ENCODE data around the gene C22orf23.

C22orf23 gene

DNA sequence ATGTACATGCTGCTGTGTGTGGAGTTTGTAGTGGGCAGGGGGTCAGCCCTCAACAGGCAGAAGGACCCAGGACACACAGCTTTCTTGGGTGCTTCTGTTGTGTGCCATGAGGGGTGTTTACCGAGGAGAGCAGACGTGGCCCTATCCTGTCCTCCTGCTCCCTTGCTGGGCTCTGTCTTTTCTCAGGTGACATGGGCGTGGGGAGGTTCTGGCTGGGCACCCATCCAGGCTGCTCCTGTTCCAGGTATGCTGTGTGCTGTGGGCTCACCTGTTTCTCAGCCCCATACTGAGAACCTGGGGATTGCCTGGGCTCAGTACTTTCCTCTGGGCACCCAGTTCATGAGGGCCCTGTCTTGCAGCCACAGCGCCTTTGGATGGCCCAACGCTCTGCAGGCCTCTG is 24.0 kb downstream of the C22orf23 start:
- peaks cover 39% of the 10 kb centered on the region for H3K36me3 ChIP-seq
- peaks cover 68% of the 10 kb centered on the region for H4K20me1 ChIP-seq
- peak overlapping the region; percentile 99 for H3K4me2 ChIP-seq
- peak overlapping the region; percentile 84 for H3K27ac ChIP-seq
- H3K9ac ChIP-seq: peak overlapping the region; percentile 68
- no peak for TF ChIP-seq Cebpa-rat (IDR thresholded peaks at IDR 0.05)
- H3K9me3 ChIP-seq: no peaks in the 10 kb centered on the region
- H3K4me1 ChIP-seq: peaks cover 100% of the 10 kb centered on the region
- 0 out of 2 replicates have a peak overlapping the region, but pooled peaks have one; percentile 11 for H3K4me3 ChIP-seq
- H3K27me3 ChIP-seq: no peaks in the 10 kb centered on the region

DNA sequence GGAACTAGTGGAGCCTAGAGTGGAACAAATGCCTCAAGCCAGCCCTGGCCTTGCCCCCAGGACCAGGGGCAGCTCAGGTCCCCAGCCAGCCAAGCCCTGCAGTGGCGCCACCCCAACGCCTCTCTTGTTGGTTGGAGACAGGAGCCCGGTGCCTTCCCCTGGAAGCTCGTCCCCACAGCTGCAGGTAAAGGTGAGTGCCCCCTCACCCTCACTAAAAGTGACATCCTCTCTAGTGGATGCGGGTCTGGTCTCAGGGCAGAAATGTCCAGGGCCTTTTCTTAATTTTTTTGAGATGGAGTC is 25.8 kb downstream of the C22orf23 start:
- H3K4me2 ChIP-seq: peak overlapping the region; percentile 99
- no peaks in the 10 kb centered on the region for H3K27me3 ChIP-seq
- peaks cover 27% of the 10 kb centered on the region for H3K36me3 ChIP-seq
- H3K9ac ChIP-seq: 0 out of 2 replicates have a peak overlapping the region, but pooled peaks have one; percentile 29
- TF ChIP-seq Cebpa-rat (IDR thresholded peaks at IDR 0.05): no peak
- H3K27ac ChIP-seq: peak overlapping the region; percentile 90
- H3K9me3 ChIP-seq: no peaks in the 10 kb centered on the region
- H3K4me1 ChIP-seq: peaks cover 100% of the 10 kb centered on the region
- peaks cover 56% of the 10 kb centered on the region for H4K20me1 ChIP-seq
- peak overlapping the region; percentile 71 for H3K4me3 ChIP-seq

DNA sequence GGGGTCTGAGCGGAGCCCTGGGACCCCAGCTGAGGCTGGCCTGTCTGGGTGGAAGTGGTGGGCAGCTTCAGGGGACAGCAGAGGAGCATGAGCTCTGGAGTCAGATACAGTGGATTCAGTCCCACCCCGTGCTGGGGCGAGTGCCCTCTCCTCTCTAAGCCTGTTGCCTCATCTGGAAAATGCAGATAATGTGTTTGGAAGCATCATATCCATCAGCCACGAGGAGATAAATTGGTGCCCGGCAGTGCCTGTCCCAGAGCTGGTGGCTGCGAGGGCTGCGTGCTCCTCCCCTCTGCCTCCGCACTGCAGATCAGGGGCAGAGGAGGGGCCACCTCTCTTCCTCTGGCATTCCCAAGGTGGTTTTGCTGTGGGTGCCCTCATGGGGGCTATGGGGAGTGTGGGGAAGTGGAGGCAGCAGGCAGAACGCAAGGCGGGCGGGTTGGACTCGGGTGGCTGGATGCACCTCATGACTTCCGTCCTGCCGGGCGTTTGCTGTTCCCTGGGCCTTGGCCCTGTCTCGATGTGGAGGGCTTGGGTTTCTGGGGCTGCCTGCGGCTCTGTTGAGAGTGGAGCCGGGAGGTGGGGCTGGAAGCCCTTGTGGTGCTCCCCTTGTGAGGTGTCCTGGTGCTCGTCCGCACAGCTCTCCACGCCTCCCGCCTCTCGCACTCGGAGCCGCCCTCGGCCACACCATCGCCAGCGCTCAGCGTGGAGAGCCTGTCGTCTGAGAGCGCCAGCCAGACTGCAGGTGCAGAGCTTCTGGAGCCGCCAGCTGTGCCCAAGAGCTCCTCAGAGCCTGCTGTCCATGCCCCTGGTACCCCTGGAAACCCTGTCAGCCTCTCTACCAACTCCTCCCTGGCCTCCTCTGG is 26.4 kb downstream of the C22orf23 start:
- H3K36me3 ChIP-seq: peaks cover 22% of the 10 kb centered on the region
- peak overlapping the region; percentile 90 for H3K27ac ChIP-seq
- no peaks in the 10 kb centered on the region for H3K27me3 ChIP-seq
- H3K9me3 ChIP-seq: no peaks in the 10 kb centered on the region
- H3K4me2 ChIP-seq: peak overlapping the region; percentile 99
- H4K20me1 ChIP-seq: peaks cover 51% of the 10 kb centered on the region
- H3K9ac ChIP-seq: peak overlapping the region; percentile 80
- TF ChIP-seq Cebpa-rat (IDR thresholded peaks at IDR 0.05): no peak
- peaks cover 96% of the 10 kb centered on the region for H3K4me1 ChIP-seq
- H3K4me3 ChIP-seq: peak overlapping the region; percentile 71

DNA sequence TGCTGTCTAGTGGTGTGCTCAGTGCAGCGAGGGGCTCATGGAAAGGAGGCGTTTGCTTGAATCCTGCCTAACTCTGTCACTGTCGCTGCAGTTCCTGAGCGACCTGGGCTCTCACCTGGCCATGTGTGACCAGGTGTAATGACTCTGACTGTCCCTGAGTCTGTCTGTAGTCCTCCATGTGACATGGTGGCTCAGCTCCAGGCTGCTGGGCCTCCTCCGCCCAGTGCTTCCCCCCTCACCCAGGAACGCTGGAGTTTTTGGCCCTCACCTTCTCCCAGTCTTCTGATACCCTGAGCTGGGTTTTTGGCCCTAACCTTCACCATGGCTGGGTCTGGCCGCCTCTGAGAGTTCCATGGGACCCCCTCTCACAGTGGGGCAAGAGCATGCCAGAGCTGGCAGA is 27.0 kb downstream of the C22orf23 start:
- Histone ChIP-seq H3K4me1 (peaks cover 96% of the 10 kb centered on the region), H3K9me3 (no peaks in the 10 kb centered on the region), H4K20me1 (peaks cover 44% of the 10 kb centered on the region), H3K4me2 (peak overlapping the region; percentile 99), H3K36me3 (peaks cover 27% of the 10 kb centered on the region), H3K4me3 (peak overlapping the region; percentile 71), H3K9ac (peak overlapping the region; percentile 80), H3K27ac (peak overlapping the region; percentile 90), H3K27me3 (no peaks in the 10 kb centered on the region)
- TF ChIP-seq Cebpa-rat (IDR thresholded peaks at IDR 0.05): no peak

DNA sequence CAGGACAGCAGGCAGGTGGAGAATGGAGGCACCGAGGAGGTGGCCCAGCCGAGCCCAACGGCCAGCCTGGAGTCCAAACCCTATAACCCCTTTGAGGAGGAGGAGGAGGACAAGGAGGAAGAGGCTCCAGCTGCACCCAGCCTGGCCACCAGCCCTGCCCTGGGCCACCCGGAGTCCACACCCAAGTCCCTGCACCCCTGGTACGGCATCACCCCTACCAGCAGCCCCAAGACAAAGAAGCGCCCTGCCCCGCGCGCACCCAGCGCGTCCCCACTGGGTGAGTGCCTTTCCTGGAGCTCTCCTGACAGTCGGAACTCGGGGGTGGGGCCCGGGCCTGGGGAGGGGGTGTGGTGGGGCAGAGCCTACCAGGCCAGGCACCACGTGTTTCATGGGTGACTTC is 27.6 kb downstream of the C22orf23 start:
- peak overlapping the region; percentile 80 for H3K9ac ChIP-seq
- peak overlapping the region; percentile 71 for H3K4me3 ChIP-seq
- H3K27ac ChIP-seq: peak overlapping the region; percentile 90
- H3K9me3 ChIP-seq: no peaks in the 10 kb centered on the region
- peaks cover 96% of the 10 kb centered on the region for H3K4me1 ChIP-seq
- TF ChIP-seq Cebpa-rat (IDR thresholded peaks at IDR 0.05): no peak
- H3K27me3 ChIP-seq: no peaks in the 10 kb centered on the region
- H3K36me3 ChIP-seq: peaks cover 32% of the 10 kb centered on the region
- H4K20me1 ChIP-seq: peaks cover 39% of the 10 kb centered on the region
- H3K4me2 ChIP-seq: peak overlapping the region; percentile 99

DNA sequence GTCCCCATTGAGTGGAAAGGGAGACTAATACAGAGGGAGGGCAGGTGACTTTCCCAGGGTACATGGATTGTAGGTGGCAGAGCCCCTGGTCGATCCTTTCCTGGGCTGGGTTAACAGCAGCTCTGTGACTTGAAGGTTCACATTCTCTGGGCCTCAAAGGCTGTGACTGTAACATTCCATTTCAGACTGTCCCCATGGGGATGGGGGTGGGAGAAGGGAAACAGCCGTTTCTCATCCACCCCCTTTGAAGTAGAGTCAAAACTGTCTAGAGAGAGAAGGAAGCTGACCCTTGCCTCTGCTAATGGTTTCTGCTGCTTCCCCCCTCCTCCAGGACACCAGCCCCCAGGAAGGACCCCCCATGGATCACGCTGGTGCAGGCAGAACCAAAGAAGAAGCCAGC is 28.1 kb downstream of the C22orf23 start:
- H3K9ac ChIP-seq: peak overlapping the region; percentile 80
- peaks cover 96% of the 10 kb centered on the region for H3K4me1 ChIP-seq
- H3K27ac ChIP-seq: peak overlapping the region; percentile 90
- peaks cover 34% of the 10 kb centered on the region for H4K20me1 ChIP-seq
- peaks cover 33% of the 10 kb centered on the region for H3K36me3 ChIP-seq
- H3K4me2 ChIP-seq: peak overlapping the region; percentile 99
- H3K9me3 ChIP-seq: no peaks in the 10 kb centered on the region
- peak overlapping the region; percentile 71 for H3K4me3 ChIP-seq
- H3K27me3 ChIP-seq: no peaks in the 10 kb centered on the region
- TF ChIP-seq Cebpa-rat (IDR thresholded peaks at IDR 0.05): no peak

DNA sequence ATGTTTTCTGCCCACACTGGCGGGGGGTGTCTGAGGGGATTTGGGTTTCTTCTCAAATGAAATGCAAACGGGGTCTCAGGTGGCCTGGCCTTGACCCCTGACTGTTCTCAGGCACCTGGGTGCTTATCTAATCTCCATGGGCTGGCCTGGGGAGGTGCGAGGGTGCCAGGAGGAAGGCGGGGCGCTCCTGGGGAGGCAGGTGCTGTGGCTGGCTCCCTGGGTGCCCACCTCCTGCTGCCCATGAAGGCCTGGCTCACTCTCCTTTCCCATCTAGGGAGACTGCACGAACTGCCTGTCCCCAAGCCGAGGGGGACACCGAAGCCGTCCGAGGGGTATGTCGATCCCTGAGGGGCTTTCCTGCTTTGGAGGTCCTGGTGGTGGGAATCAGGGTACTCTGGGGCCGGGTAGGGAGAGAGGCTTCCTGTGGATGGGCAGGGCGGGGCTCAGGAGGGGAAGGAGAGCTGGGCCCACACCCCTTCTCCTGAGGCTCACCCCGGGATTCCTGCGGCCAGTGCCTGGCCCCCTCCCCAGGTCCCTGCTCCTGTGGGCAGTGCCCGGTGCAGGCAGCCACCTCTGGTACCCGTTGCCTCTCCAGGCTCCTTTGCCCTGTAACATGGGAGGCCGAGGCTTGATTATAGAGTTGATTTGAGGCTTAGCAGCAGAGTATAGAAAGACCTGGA is 28.9 kb downstream of the C22orf23 start:
- H4K20me1 ChIP-seq: peaks cover 26% of the 10 kb centered on the region
- peaks cover 32% of the 10 kb centered on the region for H3K36me3 ChIP-seq
- no peak for TF ChIP-seq Cebpa-rat (IDR thresholded peaks at IDR 0.05)

DNA sequence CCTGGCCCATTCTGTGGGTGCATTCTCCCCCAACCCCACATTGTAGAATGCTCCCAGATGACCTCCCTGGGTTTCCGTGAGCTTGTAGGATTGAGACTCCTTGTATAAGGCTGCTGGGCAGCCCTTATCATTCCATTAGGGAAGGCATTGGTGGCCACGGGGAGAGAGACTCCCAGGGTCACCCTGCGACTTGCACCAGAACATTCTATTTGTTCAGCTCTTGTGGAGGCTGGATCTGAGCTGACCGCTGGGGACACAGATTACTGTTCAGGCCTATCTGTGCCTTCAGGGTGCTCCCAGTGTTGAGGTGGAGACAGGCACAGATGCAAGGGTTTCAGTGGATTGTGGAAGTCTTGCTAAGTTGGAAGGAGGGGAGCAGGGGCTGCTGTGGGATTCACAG is 29.5 kb downstream of the C22orf23 start:
- Histone ChIP-seq H3K4me2 (peak overlapping the region; percentile 99), H3K4me1 (peaks cover 96% of the 10 kb centered on the region), H3K27ac (peak overlapping the region; percentile 90), H3K36me3 (peaks cover 31% of the 10 kb centered on the region), H3K4me3 (0 out of 2 replicates have a peak overlapping the region, but pooled peaks have one; percentile 71), H3K9me3 (no peaks in the 10 kb centered on the region), H3K27me3 (no peaks in the 10 kb centered on the region), H4K20me1 (peaks cover 20% of the 10 kb centered on the region; the same call in 1 of the 2 replicates), H3K9ac (peak overlapping the region; percentile 80)
- TF ChIP-seq Cebpa-rat (IDR thresholded peaks at IDR 0.05): no peak

More for the DNA sequence above, 28.9 kb downstream of the C22orf23 start:
- H3K27me3 ChIP-seq: no peaks in the 10 kb centered on the region
- H3K4me1 ChIP-seq: peaks cover 96% of the 10 kb centered on the region
- peak overlapping the region; percentile 99 for H3K4me2 ChIP-seq
- no peaks in the 10 kb centered on the region for H3K9me3 ChIP-seq
- H3K27ac ChIP-seq: peak overlapping the region; percentile 90
- H3K9ac ChIP-seq: peak overlapping the region; percentile 80
- H3K4me3 ChIP-seq: peak overlapping the region; percentile 71

DNA sequence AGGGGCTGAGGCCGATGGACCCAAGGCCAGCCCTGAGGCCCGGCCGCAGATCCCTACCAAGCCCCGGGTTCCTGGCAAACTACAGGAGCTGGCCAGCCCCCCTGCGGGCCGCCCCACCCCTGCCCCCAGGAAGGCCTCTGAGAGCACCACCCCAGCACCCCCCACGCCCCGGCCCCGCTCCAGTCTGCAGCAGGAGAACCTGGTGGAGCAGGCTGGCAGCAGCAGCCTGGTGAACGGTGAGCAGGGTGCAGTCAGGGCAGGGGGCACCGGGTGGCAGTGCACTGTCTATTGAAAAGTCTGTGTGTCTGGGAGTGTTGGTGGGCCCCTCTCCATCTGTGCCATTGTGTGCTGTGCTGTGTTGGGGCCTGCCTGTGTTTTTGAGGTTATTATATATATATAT is 31.2 kb downstream of the C22orf23 start:
- no peaks in the 10 kb centered on the region for H3K27me3 ChIP-seq
- peak overlapping the region; percentile 81 for H3K4me2 ChIP-seq
- H4K20me1 ChIP-seq: peaks cover 4% of the 10 kb centered on the region; the same call in 1 of the 2 replicates
- H3K9ac ChIP-seq: no peak overlapping the region
- TF ChIP-seq Cebpa-rat (IDR thresholded peaks at IDR 0.05): no peak
- peaks cover 27% of the 10 kb centered on the region for H3K36me3 ChIP-seq
- H3K4me3 ChIP-seq: no peak overlapping the region
- H3K27ac ChIP-seq: 0 out of 2 replicates have a peak overlapping the region, but pooled peaks have one; percentile 28
- H3K4me1 ChIP-seq: peaks cover 96% of the 10 kb centered on the region
- H3K9me3 ChIP-seq: no peaks in the 10 kb centered on the region

DNA sequence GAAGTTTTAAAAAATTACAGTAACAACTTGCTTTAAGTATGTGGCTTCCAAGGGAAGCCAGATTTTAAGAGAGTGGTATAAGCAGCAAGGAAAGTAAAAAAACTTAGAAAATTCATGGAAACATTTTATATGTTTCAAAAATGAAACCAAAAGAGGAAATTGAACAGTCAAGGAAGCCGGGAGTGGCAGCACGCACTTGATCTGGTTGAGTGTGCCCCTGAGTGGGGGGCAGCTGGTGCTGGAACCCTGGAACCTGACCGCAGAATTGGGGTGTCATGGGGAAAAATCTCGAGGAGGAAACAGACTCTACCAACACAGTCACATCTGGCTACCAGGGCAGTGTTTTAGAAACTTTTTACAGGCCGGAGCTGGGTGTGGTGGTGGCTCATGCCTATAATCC is 33.3 kb downstream of the C22orf23 start:
- H3K4me3 ChIP-seq: peak overlapping the region; percentile 4; the same call in 1 of the 2 replicates
- H3K27ac ChIP-seq: peak overlapping the region; percentile 73

More for the DNA sequence above, 33.3 kb downstream of the C22orf23 start:
- no peaks in the 10 kb centered on the region for H3K27me3 ChIP-seq
- H3K36me3 ChIP-seq: peaks cover 44% of the 10 kb centered on the region
- H3K9ac ChIP-seq: peak overlapping the region; percentile 53; the same call in 1 of the 2 replicates
- H3K9me3 ChIP-seq: no peaks in the 10 kb centered on the region
- H3K4me1 ChIP-seq: peaks cover 91% of the 10 kb centered on the region
- H4K20me1 ChIP-seq: no peaks in the 10 kb centered on the region
- no peak for TF ChIP-seq Cebpa-rat (IDR thresholded peaks at IDR 0.05)
- peak overlapping the region; percentile 81 for H3K4me2 ChIP-seq
